GM23248 (cell line): Measurements from ENCODE around the gene FBLIM1. TPM values are rescaled to one million over a fixed set of nuclear protein-coding genes. Genes with fewer than 3 reads are reported as not detected.

Experiments used
- DNase-seq: peaks from one replicate; pipeline ENCODE4 v3.0.0-alpha.2; 2015
- H2AFZ ChIP-seq: fragments of 200-600 bp; sonication (generic); 2 replicates; pipeline ENCODE4 v1.6.1; 2016; ENCODE audit warnings: antibody characterized with exemption
- H3F3A ChIP-seq: fragments of 200-600 bp; sonication (generic); 2 replicates; pipeline ENCODE4 v1.6.1; 2016; ENCODE audit warnings: mild to moderate bottlenecking, antibody characterized with exemption, mixed run types; ENCODE audit not compliant: insufficient read depth
- H3K27ac ChIP-seq: fragments of 200-600 bp; sonication (generic); 2 replicates; pipeline ENCODE4 v1.5.1; 2016; ENCODE audit warnings: mild to moderate bottlenecking
- H3K27me3 ChIP-seq: fragments of 200-600 bp; sonication (generic); replicated peaks from 2 replicates; pipeline ENCODE4 v1.6.1; 2016; ENCODE audit warnings: mild to moderate bottlenecking; ENCODE audit not compliant: insufficient read depth
- H3K36me3 ChIP-seq: fragments of 200-600 bp; sonication (generic); 2 replicates; pipeline ENCODE4 v1.6.1; 2016; ENCODE audit warnings: low read depth, mild to moderate bottlenecking
- H3K4me1 ChIP-seq: fragments of 200-600 bp; sonication (generic); 2 replicates; pipeline ENCODE4 v1.6.1; 2016; ENCODE audit warnings: mild to moderate bottlenecking; ENCODE audit not compliant: insufficient read depth
- H3K4me2 ChIP-seq: fragments of 200-600 bp; sonication (generic); one replicate; pipeline ENCODE4 v1.6.1; 2016; ENCODE audit warnings: mild to moderate bottlenecking; ENCODE audit not compliant: unreplicated experiment
- H3K4me3 ChIP-seq: fragments of 200-600 bp; sonication (generic); 2 replicates; pipeline ENCODE4 v1.5.1; 2016; ENCODE audit warnings: mild to moderate bottlenecking
- H3K79me2 ChIP-seq: fragments of 200-600 bp; sonication (generic); 2 replicates; pipeline ENCODE4 v1.6.1; 2016; ENCODE audit warnings: mild to moderate bottlenecking; ENCODE audit not compliant: insufficient read depth
- H3K9ac ChIP-seq: fragments of 200-600 bp; sonication (generic); 2 replicates; pipeline ENCODE4 v1.6.1; 2016; ENCODE audit warnings: mild to moderate bottlenecking
- H3K9me2 ChIP-seq: fragments of 200-600 bp; sonication (generic); 2 replicates; pipeline ENCODE4 v1.6.1; 2016; ENCODE audit warnings: mixed run types, mild to moderate bottlenecking, moderate library complexity; ENCODE audit not compliant: insufficient read depth
- H3K9me3 ChIP-seq: fragments of 200-600 bp; sonication (generic); one replicate; pipeline ENCODE4 v1.6.1; 2017; ENCODE audit warnings: low read depth
- H4K20me1 ChIP-seq: fragments of 200-600 bp; sonication (generic); 2 replicates; pipeline ENCODE4 v1.6.0; 2016; ENCODE audit not compliant: insufficient read depth
- EZH2 ChIP-seq: fragments of 200-600 bp; sonication (generic); IDR thresholded peaks from 2 replicates; pipeline ENCODE4 v1.6.1; 2018; ENCODE audit warnings: antibody characterized with exemption, mild to moderate bottlenecking; ENCODE audit not compliant: insufficient read depth, poor library complexity, severe bottlenecking
- EZH2phosphoT487 ChIP-seq: fragments of 200-600 bp; sonication (generic); IDR thresholded peaks from 2 replicates; pipeline ENCODE4 v1.6.1; 2018; ENCODE audit warnings: antibody characterized with exemption, moderate library complexity, mild to moderate bottlenecking, low read depth; ENCODE audit not compliant: insufficient read depth
- WGBS, 2 experiments: methylation state at CpG; one replicate each; pipeline ENCODE4 v1.1.6; 2015 to 2017; ENCODE audit warnings: low lambda C conversion rate in 2 of 2, low coverage in 1 of 2; ENCODE audit errors: missing lambda C conversion rate in 2 of 2; 5-methylcytosine and 5-hydroxymethylcytosine counted together
- in situ Hi-C: fragments of 300-500 bp; cut with MboI; formaldehyde crosslinking; loops from 2 replicates; pipeline ENCODE4 v1.15.0; 2020
- polyA plus RNA-seq: library from polyadenylated mRNA; unstranded; fragments of >200 nt; fragmentation: Nextera tagmentation; extraction: Ambion mirVana; gene quantifications from 2 replicates; pipeline ENCODE4 v1.2.1, GENCODE V29; 2016
- total RNA-seq: library from RNA; depleted of rRNA; stranded (reverse); fragments of >200 nt; shearing (Covaris generic); gene quantifications from 2 replicates; pipeline ENCODE4 v1.2.3, GENCODE V29; 2014

FBLIM1 gene
- total and polyA plus RNA-seq, 2 experiments from 2014 or later: 63.3 to 69.9 TPM

DNA sequence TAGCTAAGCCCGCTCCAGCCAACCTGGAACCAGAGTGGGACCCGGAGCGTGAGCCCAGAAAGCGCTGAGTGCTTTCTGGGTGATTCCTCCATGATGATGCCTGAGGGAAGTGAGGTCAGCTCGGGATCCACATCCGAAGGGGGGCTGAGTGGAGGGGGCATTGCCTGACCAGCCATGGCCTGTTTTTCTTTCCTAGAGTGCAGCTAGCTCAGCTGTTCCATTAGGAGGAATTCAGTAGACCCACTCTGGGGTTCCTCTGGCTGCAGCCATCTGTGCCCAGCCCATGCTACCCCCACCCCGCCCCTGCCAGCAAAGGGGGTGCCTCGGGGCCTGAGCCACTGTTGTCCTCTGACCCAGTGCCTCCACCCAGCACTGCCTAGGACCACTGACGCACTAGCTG is 32.1 kb upstream of the FBLIM1 start:
- no peak overlapping the region for H3K4me3 ChIP-seq
- no peak overlapping the region for H2AFZ ChIP-seq
- no peaks in the 10 kb centered on the region for H3K9me2 ChIP-seq
- no peak overlapping the region for H3K4me2 ChIP-seq
- no peaks in the 10 kb centered on the region; the same call in 1 of the 2 replicates for H3K36me3 ChIP-seq
- H3K27ac ChIP-seq: no peak overlapping the region
- H4K20me1 ChIP-seq: no peaks in the 10 kb centered on the region
- in situ Hi-C loops: no loop called here
- no peaks in the 10 kb centered on the region for H3K4me1 ChIP-seq
- H3K9me3 ChIP-seq: no peaks in the 10 kb centered on the region
- H3K79me2 ChIP-seq: no peaks in the 10 kb centered on the region
- H3K9ac ChIP-seq: no peak overlapping the region
- TF ChIP-seq EZH2phosphoT487 (no peak), EZH2 (no peak)
- no peaks in the 10 kb centered on the region for H3F3A ChIP-seq
- no peaks in the 10 kb centered on the region for H3K27me3 ChIP-seq
- no peak for DNase-seq
- 93 to 94% methylated on average over 9 of the region's 9 CpGs for WGBS, 2 experiments

DNA sequence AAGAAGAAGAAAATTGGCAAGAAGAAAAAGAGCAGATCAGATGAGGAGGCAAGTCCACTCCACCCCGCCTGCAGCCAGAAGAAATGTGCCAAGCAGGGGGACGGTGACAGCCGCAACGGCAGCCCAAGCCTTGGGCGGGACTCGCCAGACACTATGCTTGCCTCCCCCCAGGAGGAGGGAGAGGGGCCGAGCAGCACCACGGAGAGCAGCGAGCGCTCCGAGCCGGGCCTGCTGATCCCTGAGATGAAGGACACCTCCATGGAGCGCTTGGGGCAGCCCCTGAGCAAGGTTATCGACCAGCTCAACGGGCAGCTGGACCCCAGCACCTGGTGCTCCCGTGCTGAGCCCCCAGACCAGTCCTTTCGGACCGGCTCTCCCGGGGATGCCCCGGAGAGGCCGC is 31.6 kb upstream of the FBLIM1 start:
- H3K27me3 ChIP-seq: no peaks in the 10 kb centered on the region
- TF ChIP-seq EZH2 (no peak), EZH2phosphoT487 (no peak)
- H3K4me3 ChIP-seq: no peak overlapping the region
- DNase-seq: no peak
- no peak overlapping the region for H3K4me2 ChIP-seq
- WGBS, 2 experiments: 86 to 88% methylated on average over 20 to 21 of the region's 21 CpGs
- H3K4me1 ChIP-seq: no peaks in the 10 kb centered on the region
- no peak overlapping the region for H2AFZ ChIP-seq
- no peaks in the 10 kb centered on the region for H3K9me3 ChIP-seq
- in situ Hi-C loops: no loop called here
- no peak overlapping the region for H3K27ac ChIP-seq
- no peak overlapping the region for H3K9ac ChIP-seq
- no peaks in the 10 kb centered on the region for H3K79me2 ChIP-seq
- H3K9me2 ChIP-seq: no peaks in the 10 kb centered on the region
- no peaks in the 10 kb centered on the region for H4K20me1 ChIP-seq
- no peaks in the 10 kb centered on the region for H3F3A ChIP-seq
- no peaks in the 10 kb centered on the region; the same call in 1 of the 2 replicates for H3K36me3 ChIP-seq

DNA sequence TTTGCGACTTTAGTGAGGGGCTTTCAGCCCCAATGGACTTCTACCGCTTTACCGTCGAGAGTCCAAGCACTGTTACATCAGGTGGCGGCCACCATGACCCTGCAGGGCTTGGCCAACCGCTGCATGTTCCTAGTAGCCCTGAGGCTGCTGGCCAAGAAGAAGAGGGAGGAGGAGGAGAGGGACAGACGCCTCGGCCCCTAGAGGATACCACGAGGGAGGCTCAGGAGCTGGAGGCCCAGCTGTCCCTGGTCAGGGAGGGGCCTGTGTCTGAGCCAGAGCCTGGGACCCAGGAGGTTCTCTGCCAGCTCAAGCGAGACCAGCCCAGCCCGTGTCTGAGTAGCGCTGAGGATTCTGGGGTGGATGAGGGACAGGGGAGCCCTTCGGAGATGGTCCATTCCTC is 31.2 kb upstream of the FBLIM1 start:
- Histone ChIP-seq H3K27me3 (no peaks in the 10 kb centered on the region), H3K36me3 (no peaks in the 10 kb centered on the region; the same call in 1 of the 2 replicates), H3K27ac (no peak overlapping the region), H3K4me2 (no peak overlapping the region), H3K9me3 (no peaks in the 10 kb centered on the region), H3K4me1 (no peaks in the 10 kb centered on the region), H3F3A (no peaks in the 10 kb centered on the region), H3K9ac (no peak overlapping the region), H4K20me1 (no peaks in the 10 kb centered on the region), H3K4me3 (no peak overlapping the region), H2AFZ (no peak overlapping the region), H3K9me2 (no peaks in the 10 kb centered on the region), H3K79me2 (no peaks in the 10 kb centered on the region)
- in situ Hi-C loops: no loop called here
- no peak for DNase-seq
- TF ChIP-seq EZH2phosphoT487 (no peak), EZH2 (no peak)
- WGBS, 2 experiments: 86 to 88% methylated on average over 13 of the region's 13 CpGs

DNA sequence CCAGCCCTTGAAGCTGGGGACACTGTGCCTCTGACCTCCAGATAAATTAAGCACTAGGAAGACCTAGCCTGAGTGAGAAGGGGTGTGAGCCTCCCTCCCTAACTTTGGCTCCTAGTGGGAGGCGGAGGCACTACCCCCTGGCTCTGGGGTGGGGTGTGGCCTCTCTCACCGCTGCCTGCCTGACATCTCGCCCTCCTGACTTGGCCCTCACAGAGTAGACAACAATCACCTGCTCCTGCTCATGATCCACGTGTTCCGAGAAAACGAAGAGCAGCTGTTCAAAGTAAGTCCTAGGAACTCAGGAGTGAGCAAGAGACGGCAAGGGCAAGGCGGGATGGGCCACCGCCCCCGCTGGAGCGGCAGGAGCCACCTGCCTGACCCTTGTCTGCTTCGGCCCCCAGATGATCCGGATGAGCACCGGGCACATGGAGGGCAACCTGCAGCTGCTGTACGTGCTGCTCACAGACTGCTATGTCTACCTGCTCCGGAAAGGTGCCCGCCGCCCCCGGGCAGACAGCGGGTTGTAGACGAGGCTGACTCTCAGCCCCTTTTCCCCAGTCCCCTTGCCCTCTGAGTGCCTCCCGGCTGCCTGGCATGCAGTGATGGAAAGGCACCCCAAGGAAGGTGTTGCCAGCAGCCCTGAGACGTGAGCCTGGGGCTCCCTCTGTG is 30.6 kb upstream of the FBLIM1 start:
- in situ Hi-C loops: no loop called here
- no peak overlapping the region for H2AFZ ChIP-seq
- no peak overlapping the region for H3K27ac ChIP-seq
- H3K4me1 ChIP-seq: no peaks in the 10 kb centered on the region
- H3K4me2 ChIP-seq: no peak overlapping the region
- H3K36me3 ChIP-seq: no peaks in the 10 kb centered on the region; the same call in 1 of the 2 replicates
- no peaks in the 10 kb centered on the region for H3K9me3 ChIP-seq
- no peaks in the 10 kb centered on the region for H3F3A ChIP-seq
- no peak for DNase-seq
- TF ChIP-seq EZH2 (no peak), EZH2phosphoT487 (no peak)
- 93% methylated on average over 23 of the region's 23 CpGs for WGBS, 2 experiments
- no peaks in the 10 kb centered on the region for H3K27me3 ChIP-seq
- no peak overlapping the region for H3K9ac ChIP-seq
- H3K4me3 ChIP-seq: no peak overlapping the region
- no peaks in the 10 kb centered on the region for H4K20me1 ChIP-seq
- no peaks in the 10 kb centered on the region for H3K79me2 ChIP-seq
- H3K9me2 ChIP-seq: no peaks in the 10 kb centered on the region
